Measurements from ENCODE around the gene CHRM5.

CHRM5 gene

GRCh38 chr15:33968821-33969220 lies 524 bp downstream of the CHRM5 start:
- TF ChIP-seq ZFX (IDR thresholded peaks at IDR 0.05; ENCODE audit: borderline replicate concordance) (no peak), CTCF (IDR thresholded peaks at IDR 0.05) (no peak)
- no peak overlapping the region for H3K27ac ChIP-seq

GRCh38 chr15:33971811-33972210 lies 3.5 kb downstream of the CHRM5 start:
- TF ChIP-seq ZFX (IDR thresholded peaks at IDR 0.05; ENCODE audit: borderline replicate concordance) (no peak), CTCF (IDR thresholded peaks at IDR 0.05) (no peak)
- no peak overlapping the region for H3K27ac ChIP-seq

GRCh38 chr15:33975022-33975565 lies 6.8 kb downstream of the CHRM5 start:
- TF ChIP-seq CTCF (IDR thresholded peaks at IDR 0.05) (no peak), ZFX (IDR thresholded peaks at IDR 0.05; ENCODE audit: borderline replicate concordance) (no peak)
- H3K27ac ChIP-seq, result no peak overlapping the region

GRCh38 chr15:33980159-33980558 lies 11.9 kb downstream of the CHRM5 start:
- H3K27ac ChIP-seq, result no peak overlapping the region

GRCh38 chr15:33982516-33982915 lies 14.2 kb downstream of the CHRM5 start:
- no peak for TF ChIP-seq ZFX (IDR thresholded peaks at IDR 0.05; ENCODE audit: borderline replicate concordance)
- TF ChIP-seq CTCF (IDR thresholded peaks at IDR 0.05), result no peak
- H3K27ac ChIP-seq, result no peak overlapping the region

More at GRCh38 chr15:33980159-33980558, 11.9 kb downstream of the CHRM5 start:
- TF ChIP-seq ZFX (IDR thresholded peaks at IDR 0.05; ENCODE audit: borderline replicate concordance), result no peak
- TF ChIP-seq CTCF (IDR thresholded peaks at IDR 0.05), result no peak

GRCh38 chr15:33985287-33985686 lies 17.0 kb downstream of the CHRM5 start:
- no peak overlapping the region for H3K27ac ChIP-seq
- no peak for TF ChIP-seq CTCF (IDR thresholded peaks at IDR 0.05)
- no peak for TF ChIP-seq ZFX (IDR thresholded peaks at IDR 0.05; ENCODE audit: borderline replicate concordance)

- H3K27ac ChIP-seq, result no peak overlapping the region
- TF ChIP-seq CTCF (IDR thresholded peaks at IDR 0.05) (no peak), ZFX (IDR thresholded peaks at IDR 0.05; ENCODE audit: borderline replicate concordance) (no peak)
Measured at GRCh38 chr15:33985751-33986150, 17.5 kb downstream of the CHRM5 start.

All from 22Rv1 (cell line).